Memory B cell (primary cell): ENCODE results near the gene MYDGF.
A peak's percentile ranks its signal among the peaks of the same experiment; 100 is the strongest.
"Not testable (repeated sequence)": the region's sequence is repeated elsewhere in the genome, so short reads cannot be mapped to it uniquely, and the experiment has no call there.

Experiments used
- ATAC-seq: fragments of 150-1000 bp; cut with Tn5 transposase; 2 replicates; pipeline ENCODE4 v1.10.0; 2021; ENCODE audit warnings: low read depth, mild to moderate bottlenecking, moderate library complexity
- DNase-seq, 2 donors: peaks; one replicate each; pipeline ENCODE4 v3.0.0; 2022; ENCODE audit warnings: low spot score in 2 of 2
- H3K27ac Mint-ChIP-seq: one replicate; pipeline ENCODE4 v1.8.0; 2022; ENCODE audit warnings: mild to moderate bottlenecking, moderate library complexity, mixed read lengths
- H3K27me3 Mint-ChIP-seq: one replicate; pipeline ENCODE4 v1.8.0; 2022; ENCODE audit warnings: mixed read lengths
- H3K36me3 Mint-ChIP-seq: one replicate; pipeline ENCODE4 v1.8.0; 2022; ENCODE audit warnings: mild to moderate bottlenecking, mixed read lengths
- H3K4me1 Mint-ChIP-seq: one replicate; pipeline ENCODE4 v1.8.0; 2022; ENCODE audit warnings: mixed read lengths
- H3K4me3 Mint-ChIP-seq: one replicate; pipeline ENCODE4 v1.8.0; 2022; ENCODE audit warnings: mild to moderate bottlenecking, moderate library complexity, mixed read lengths
- H3K9me3 Mint-ChIP-seq: one replicate; pipeline ENCODE4 v1.8.0; 2022; ENCODE audit warnings: mixed read lengths

Gene MYDGF

DNA sequence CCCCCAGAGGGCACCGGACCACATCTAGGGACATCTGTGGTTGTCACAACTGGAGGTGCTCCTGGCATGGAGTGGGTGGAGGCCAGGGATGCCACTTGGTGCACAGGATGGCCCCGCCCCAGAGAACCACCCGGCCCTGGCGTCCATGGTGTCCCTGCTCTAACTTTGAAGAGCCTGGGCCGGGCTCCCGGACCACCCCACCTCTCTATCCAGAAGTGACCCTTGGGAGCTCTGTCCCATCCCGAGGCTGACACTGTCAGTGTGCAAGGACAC, 22.9 kb upstream of the MYDGF start:
- Mint-ChIP-seq H3K27me3 (no peaks in the 10 kb centered on the region), H3K4me1 (no peaks in the 10 kb centered on the region), H3K9me3 (no peaks in the 10 kb centered on the region), H3K36me3 (peaks cover 19% of the 10 kb centered on the region), H3K4me3 (no peak overlapping the region), H3K27ac (no peak overlapping the region)
- ATAC-seq (no peak), DNase-seq (no peak)

DNA sequence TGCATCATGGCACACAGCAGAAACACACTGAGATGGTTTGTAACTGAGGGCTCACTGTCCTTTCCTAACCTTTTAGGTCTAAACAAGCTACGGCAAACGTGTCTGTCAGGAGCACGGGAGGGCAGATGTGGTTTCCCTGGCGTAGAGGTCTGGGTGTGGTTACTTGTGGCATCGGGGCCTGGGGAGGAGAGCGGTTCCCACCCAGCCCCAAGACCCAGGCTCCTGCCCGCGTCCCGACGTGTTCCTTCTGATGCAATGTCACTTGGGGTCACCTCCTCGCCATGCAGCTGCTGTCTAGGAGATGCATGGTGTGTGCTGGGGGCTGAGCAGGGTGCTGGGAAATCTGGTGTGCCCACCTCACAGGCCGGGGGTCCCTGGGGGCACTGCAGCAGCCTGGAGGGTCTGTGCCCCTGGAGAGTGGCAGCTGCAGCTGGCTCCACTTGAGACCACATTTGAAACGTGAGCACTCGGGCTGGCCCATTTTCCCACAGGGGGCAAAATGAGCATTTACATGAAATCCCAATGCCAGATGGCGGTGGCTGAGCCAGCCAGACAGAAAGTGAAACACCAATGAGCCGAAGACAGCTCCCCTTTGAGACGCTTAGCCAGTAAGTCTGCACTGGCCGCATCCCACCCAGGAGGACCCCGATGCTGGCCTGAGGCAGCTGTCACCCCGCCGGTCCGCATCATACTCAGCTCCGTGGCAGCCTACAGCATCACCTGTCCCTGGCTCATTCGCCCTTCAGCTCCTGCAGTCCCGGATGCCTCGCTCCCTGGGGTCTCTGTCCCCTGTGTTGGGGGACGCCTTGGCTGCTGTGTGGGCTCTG, 22.3 kb upstream of the MYDGF start:
- Mint-ChIP-seq H3K27me3 (no peaks in the 10 kb centered on the region), H3K4me1 (no peaks in the 10 kb centered on the region), H3K9me3 (no peaks in the 10 kb centered on the region), H3K36me3 (peaks cover 19% of the 10 kb centered on the region), H3K27ac (no peak overlapping the region), H3K4me3 (no peak overlapping the region)
- ATAC-seq (no peak), DNase-seq (no peak)

DNA sequence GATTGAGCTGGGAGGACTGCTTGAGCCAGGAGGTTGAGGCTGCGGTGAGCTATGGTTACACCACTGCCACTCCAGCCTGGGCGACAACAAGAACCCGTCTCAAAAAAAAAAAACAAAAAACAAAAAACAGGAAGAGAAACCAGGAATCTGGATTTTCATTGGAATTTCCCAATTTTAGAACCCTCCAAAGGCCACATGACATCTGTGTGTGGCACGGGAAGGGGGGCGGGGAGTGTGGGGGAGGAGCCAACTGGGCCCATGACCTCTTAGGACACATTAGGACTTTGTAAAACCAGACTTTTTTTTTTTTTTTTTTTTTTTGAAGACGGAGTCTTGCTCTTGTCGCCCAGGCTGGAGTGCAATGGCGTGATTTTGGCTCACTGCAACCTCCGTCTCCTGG, 21.2 kb upstream of the MYDGF start:
- H3K9me3 Mint-ChIP-seq, result no peaks in the 10 kb centered on the region
- no peaks in the 10 kb centered on the region for H3K27me3 Mint-ChIP-seq
- no peak overlapping the region for H3K27ac Mint-ChIP-seq
- H3K4me3 Mint-ChIP-seq, result no peak overlapping the region
- ATAC-seq (no peak), DNase-seq (no peak)
- H3K36me3 Mint-ChIP-seq, result peaks cover 23% of the 10 kb centered on the region
- H3K4me1 Mint-ChIP-seq, result no peaks in the 10 kb centered on the region

DNA sequence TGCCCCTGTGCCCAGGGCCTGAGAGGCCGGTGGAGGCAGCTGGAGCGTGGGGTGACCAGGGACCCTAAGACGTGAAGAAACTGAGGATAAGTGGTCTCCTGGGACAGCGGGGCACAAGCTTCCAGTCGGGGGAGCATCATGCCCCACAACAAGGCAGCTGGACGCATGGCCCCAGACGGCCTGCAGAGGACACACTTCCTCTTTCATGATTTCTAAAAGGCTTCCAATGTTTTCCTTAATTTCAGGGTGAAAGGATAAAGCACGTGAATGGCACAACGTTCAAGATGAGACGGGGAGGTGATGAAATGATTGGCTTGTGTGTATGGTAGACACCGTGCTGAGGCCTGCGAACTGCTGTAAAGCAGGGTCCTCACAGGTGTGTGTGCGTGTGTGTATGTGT, 20.2 kb upstream of the MYDGF start:
- Mint-ChIP-seq H3K27ac (no peak overlapping the region), H3K4me1 (no peaks in the 10 kb centered on the region), H3K4me3 (no peak overlapping the region), H3K9me3 (no peaks in the 10 kb centered on the region), H3K36me3 (peaks cover 23% of the 10 kb centered on the region), H3K27me3 (no peaks in the 10 kb centered on the region)
- ATAC-seq, result no peak
- DNase-seq, result no peak

DNA sequence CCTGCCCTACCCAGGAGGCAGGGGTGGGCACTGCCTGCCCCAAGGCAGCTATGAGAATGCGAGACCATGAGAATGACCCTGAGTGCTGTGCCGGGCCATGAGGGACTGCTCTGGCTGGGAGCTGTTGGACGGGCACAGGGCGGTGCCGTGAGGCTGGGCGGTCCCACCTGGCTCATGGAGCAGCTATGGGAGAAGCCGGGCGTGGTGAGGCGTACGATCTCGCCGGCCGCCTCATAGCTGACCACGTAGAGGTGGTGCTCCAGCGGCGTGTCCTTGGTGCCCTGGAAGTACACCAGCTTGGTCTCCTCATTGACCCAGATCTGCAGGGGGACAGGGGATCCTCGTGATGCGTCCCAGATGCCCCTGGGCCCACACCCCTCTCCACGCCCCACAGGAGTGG, 19.3 kb upstream of the MYDGF start:
- H3K4me1 Mint-ChIP-seq, result no peaks in the 10 kb centered on the region

DNA sequence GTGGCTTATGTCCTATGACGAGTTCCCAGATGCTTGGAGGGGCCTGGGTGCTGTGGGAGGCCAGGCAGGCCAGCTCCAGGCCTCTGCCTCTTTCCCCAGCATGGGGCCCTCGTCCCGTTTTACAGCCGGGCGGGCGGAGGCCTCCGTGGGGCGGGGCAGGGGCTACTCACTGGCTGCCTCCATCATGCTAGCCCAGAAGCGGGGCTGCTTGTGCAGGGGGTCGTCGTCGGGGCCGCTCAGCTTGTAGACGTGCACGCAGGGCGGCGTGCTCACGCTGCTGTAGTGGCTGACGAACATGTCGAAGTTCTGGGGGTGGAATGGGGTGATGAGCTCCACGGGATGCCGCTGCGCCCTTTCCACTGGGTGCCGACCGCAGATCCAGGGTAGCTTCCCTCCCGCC, 18.4 kb upstream of the MYDGF start:
- Mint-ChIP-seq H3K9me3 (no peaks in the 10 kb centered on the region), H3K36me3 (peaks cover 19% of the 10 kb centered on the region), H3K4me1 (no peaks in the 10 kb centered on the region), H3K27me3 (no peaks in the 10 kb centered on the region), H3K27ac (no peak overlapping the region), H3K4me3 (no peak overlapping the region)
- ATAC-seq (no peak), DNase-seq (no peak)

More for the DNA sequence above, 19.3 kb upstream of the MYDGF start:
- H3K36me3 Mint-ChIP-seq, result peaks cover 22% of the 10 kb centered on the region
- no peak overlapping the region for H3K4me3 Mint-ChIP-seq
- DNase-seq (no peak), ATAC-seq (no peak)
- no peaks in the 10 kb centered on the region for H3K9me3 Mint-ChIP-seq
- H3K27ac Mint-ChIP-seq, result no peak overlapping the region
- H3K27me3 Mint-ChIP-seq, result no peaks in the 10 kb centered on the region

DNA sequence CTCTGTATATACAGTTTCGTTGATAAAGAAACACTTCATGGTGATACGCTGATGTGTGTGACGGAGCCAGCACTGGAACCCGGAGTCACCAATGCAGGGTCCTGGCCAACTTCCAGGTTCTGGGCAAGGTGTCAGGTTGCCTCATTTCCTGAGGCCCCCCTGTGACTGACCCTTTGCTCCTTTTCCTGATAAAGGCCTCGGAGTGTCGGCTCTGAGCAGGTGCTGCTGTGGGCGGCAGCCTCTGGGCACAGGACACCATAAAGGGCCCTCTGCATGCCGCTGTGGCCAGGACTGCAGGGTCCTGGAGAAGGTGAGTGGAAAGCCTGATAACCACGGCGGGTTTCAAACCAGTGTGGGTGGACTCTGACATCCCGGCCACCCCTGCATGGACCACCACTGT, 17.3 kb upstream of the MYDGF start:
- peaks cover 18% of the 10 kb centered on the region for H3K36me3 Mint-ChIP-seq
- DNase-seq, result no peak
- H3K9me3 Mint-ChIP-seq, result no peaks in the 10 kb centered on the region
- no peaks in the 10 kb centered on the region for H3K27me3 Mint-ChIP-seq
- H3K4me1 Mint-ChIP-seq, result no peaks in the 10 kb centered on the region
- no peak for ATAC-seq
- no peak overlapping the region for H3K27ac Mint-ChIP-seq
- no peak overlapping the region for H3K4me3 Mint-ChIP-seq

DNA sequence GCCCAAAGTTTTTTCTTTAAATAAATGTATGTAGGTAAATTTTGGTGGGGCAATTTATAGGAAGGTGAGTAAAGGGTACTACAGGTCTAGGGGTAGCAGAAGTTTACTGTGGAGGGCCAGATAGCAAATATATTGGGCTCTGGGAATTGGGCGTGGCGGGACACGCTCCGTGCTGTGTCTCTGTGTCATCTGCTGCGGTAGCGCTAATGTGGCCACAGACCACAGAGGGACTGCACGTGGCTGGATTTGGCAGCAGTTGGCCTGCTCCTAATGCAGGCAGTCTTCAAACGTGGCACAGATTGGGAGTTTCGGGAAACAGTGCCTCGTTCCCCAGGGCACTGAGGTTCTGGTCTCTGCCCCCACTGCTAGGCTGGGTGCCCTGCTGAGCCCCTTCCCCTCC, 16.6 kb upstream of the MYDGF start:
- DNase-seq (no peak), ATAC-seq (no peak)
- H3K4me1 Mint-ChIP-seq, result no peaks in the 10 kb centered on the region
- H3K27ac Mint-ChIP-seq, result no peak overlapping the region
- H3K9me3 Mint-ChIP-seq, result no peaks in the 10 kb centered on the region
- H3K36me3 Mint-ChIP-seq, result peaks cover 18% of the 10 kb centered on the region
- no peak overlapping the region for H3K4me3 Mint-ChIP-seq
- no peaks in the 10 kb centered on the region for H3K27me3 Mint-ChIP-seq

DNA sequence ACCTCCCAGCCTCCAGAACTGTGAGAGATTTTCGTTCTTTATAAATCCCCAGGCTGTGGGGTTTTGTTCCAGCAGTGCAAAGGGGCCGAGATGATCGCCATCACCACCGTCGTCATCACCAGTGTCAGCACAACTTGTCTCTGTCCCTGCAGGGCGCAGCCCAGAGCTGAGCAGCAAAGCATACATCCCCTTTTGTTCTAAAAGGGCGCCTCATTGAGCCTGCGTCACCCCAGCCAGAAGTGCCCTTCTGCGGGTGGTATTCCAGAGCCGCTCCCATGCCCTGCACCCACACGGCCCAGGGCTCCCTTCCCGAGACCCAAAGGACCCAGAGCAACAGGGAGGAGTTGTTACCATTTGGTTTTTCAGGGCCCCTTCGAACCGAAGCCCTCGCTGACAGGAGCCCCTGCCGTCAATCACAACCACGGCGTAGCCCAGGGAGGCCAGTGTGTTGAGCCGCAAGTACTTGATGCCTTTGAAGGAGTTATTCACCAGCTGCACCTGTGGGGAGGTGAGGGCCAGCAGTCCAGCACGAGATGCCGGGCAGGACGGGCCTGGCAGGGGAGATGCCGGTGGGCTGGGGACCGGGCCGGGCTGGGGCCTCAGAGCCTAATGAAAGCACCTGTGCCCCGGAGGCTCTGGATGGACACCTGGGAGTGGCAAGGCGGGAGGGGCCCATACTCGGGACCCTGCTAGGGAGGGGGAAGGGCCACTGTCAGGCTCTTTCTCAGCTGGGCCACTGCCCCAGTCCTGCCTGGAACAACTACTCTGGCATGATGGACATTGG, 14.4 kb upstream of the MYDGF start:
- ATAC-seq (no peak), DNase-seq (no peak)
- Mint-ChIP-seq H3K36me3 (peaks cover 13% of the 10 kb centered on the region), H3K9me3 (no peaks in the 10 kb centered on the region), H3K4me1 (no peaks in the 10 kb centered on the region), H3K4me3 (no peak overlapping the region), H3K27ac (no peak overlapping the region), H3K27me3 (no peaks in the 10 kb centered on the region)

DNA sequence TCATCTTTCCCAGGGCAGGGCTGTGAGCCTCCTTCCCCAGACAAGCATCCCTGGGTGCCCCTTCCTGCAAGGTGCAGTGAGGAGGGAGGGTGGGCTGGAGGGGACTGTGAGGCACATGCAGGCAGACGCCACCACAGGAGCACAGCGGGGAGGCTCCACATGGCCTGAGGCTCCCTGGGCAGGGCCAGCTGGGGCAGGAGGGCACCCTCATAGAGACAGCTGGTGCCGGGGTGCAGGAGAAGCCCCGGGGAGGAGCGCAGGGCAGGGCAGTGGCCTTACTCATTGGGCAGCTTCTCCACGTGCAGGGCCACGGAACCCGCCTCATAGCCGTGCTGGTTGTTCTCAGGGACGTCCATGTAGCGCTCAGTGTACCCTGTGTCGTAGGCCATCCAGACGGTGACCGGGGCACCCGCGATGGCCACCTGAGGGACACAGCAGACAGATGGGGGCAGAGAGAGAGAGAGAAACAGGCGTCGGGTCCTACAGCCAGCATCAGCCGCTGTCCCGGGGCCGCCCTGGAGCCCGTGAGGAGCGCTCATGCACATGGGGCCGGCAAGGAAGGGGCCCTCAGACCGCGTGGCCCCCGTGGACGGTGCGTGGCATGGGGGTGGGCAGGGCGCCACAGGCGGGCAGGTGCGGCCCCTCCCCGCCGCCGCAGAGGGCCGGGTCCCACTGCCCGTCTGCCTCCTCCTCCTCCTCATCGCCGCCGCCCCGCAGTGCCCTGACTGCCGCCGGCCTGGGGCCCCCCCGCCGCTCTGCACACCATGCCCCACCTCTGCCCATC, 12.5 kb upstream of the MYDGF start:
- no peaks in the 10 kb centered on the region for H3K9me3 Mint-ChIP-seq
- no peak overlapping the region for H3K27ac Mint-ChIP-seq
- ATAC-seq (no peak), DNase-seq (no peak)
- no peak overlapping the region for H3K4me3 Mint-ChIP-seq
- no peaks in the 10 kb centered on the region for H3K27me3 Mint-ChIP-seq
- H3K36me3 Mint-ChIP-seq, result peaks cover 18% of the 10 kb centered on the region
- no peaks in the 10 kb centered on the region for H3K4me1 Mint-ChIP-seq

DNA sequence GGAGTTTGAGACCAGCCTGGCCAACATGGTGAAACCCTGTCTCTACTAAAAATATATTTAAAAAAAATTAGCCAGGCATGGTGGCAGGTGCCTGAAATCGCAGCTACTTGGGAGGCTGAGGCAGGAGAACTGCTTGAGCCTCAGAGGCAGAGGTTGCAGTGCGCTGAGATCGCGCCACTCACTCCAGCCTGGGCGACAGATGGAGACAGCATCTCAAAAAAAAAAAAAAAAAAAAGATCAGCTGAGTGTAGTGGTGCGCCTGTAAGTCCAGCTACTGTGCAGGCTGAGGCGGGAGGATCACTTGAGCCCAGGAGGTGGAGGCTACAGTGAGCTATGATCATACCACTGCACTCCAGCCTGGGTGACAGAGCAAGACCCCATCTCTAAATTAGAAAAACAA, 9.9 kb upstream of the MYDGF start:
- not testable (repeated sequence) for H3K9me3 Mint-ChIP-seq, H3K27me3 Mint-ChIP-seq, H3K4me3 Mint-ChIP-seq, DNase-seq, H3K27ac Mint-ChIP-seq, ATAC-seq, H3K4me1 Mint-ChIP-seq
- H3K36me3 Mint-ChIP-seq, result peaks cover 15% of the 10 kb centered on the region

DNA sequence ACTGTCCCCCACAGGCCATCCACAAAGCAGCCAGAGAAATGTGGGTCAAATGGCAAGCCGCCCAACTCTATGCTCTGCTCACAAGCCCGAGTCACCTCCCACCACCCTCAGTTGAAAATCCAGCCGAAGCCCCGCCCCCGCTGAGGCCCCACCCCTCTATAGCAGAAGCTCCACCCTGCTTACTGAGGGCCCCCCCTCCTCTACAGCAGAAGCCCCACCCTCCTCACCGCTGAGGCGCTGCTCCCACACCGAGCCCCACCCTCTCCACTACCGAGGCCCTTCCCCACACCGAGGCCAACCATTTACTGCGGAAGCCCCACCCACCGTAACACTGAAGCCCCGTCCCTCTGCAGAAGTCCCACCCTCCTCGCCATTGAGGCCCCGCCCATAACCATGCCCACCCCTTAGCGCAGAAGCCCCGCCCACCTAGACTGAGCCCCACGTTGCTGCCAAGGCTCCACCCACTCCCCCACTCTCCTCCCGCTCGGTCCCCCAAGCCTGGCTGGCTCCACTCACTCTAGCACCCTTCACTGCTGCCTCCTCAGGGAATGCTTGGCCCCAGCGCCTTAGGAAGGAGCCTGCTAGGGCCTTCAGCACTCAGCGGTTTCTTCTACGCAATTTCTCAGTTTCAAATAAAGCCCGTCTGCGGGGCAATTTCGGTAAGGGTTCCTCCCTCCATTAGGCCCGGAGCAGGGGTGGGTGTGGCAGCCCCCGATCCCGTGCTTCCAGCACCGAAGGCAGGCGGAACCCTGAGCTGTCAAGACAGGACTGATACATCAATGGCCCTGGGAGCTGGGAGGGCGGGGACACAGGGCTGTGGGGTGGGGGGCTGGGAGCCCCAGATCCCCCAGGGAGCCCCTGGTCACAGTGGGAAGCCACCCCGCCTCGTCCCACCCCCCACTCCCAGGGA, 9.0 kb upstream of the MYDGF start:
- ATAC-seq (peak; percentile 31), DNase-seq (no peak)
- no peaks in the 10 kb centered on the region for H3K27me3 Mint-ChIP-seq
- no peaks in the 10 kb centered on the region for H3K9me3 Mint-ChIP-seq
- H3K27ac Mint-ChIP-seq, result no peak overlapping the region
- no peak overlapping the region for H3K4me3 Mint-ChIP-seq
- H3K36me3 Mint-ChIP-seq, result peaks cover 15% of the 10 kb centered on the region
- no peaks in the 10 kb centered on the region for H3K4me1 Mint-ChIP-seq

DNA sequence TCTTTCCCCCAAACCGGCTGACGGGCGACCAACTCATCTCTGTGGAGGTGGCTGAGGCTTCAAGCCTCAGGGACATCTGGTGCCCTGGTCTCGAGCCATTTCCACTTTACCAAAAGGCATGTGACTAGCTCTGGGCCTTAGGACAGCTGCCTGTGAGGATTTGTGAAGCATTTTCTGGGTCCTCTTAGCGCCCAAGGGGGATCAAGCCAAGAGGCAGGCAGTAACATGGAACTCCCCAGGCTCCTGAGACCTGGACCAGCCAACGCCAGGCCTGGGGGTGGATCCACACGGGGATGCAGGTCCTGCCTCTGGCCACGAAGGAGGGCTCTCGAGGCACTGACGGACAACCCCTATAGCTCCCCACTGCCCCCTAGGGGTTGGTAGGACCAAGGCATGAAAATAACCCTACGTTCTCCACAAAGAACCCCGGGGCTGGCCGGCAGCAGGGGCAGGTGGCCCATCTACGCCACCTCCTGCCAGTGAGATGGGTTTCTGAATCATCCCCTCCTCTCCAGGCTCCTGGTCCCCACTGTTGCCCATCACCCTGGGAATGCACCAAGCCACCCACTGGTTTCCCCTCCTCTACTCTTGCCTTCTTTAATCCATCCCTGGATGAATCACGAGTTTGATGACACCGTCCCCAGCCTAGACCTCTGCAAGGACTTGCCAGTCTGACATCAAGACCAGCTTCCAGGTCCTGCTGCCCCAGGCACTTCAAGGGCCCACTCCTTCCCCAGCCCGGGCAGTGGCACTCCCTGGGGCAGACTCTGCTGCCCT, 7.0 kb upstream of the MYDGF start:
- Mint-ChIP-seq H3K9me3 (no peaks in the 10 kb centered on the region), H3K4me1 (no peaks in the 10 kb centered on the region), H3K27ac (peak overlapping the region; percentile 62), H3K4me3 (no peak overlapping the region), H3K27me3 (no peaks in the 10 kb centered on the region), H3K36me3 (peaks cover 11% of the 10 kb centered on the region)
- ATAC-seq (peak; percentile 43), DNase-seq (no peak)
